Activated naive CD4-positive, alpha-beta T cell treated with anti-CD3 and anti-CD28 coated beads, Interleukin-2, amount 50 U/mL, for 24 hours (primary cell): ENCODE measurements around the gene PRKG1.

Source experiments
- H3K27ac Mint-ChIP-seq: one replicate; pipeline ENCODE4 v1.8.0; 2021; ENCODE audit warnings: mild to moderate bottlenecking, mixed read lengths
- H3K27me3 Mint-ChIP-seq: one replicate; pipeline ENCODE4 v1.8.0; 2021; ENCODE audit warnings: mixed read lengths
- H3K36me3 Mint-ChIP-seq: one replicate; pipeline ENCODE4 v1.8.0; 2021; ENCODE audit warnings: mixed read lengths
- H3K4me1 Mint-ChIP-seq: one replicate; pipeline ENCODE4 v1.8.0; 2021; ENCODE audit warnings: mixed read lengths
- H3K4me3 Mint-ChIP-seq: one replicate; pipeline ENCODE4 v1.8.0; 2021; ENCODE audit warnings: mild to moderate bottlenecking, mixed read lengths
- H3K9me3 Mint-ChIP-seq: one replicate; pipeline ENCODE4 v1.8.0; 2021; ENCODE audit warnings: mixed read lengths

PRKG1 gene

GRCh38 chr10:51087114-51087513 is 12.8 kb downstream of the PRKG1 start:
- no peaks in the 10 kb centered on the region for H3K36me3 Mint-ChIP-seq
- H3K4me1 Mint-ChIP-seq: no peaks in the 10 kb centered on the region
- H3K27me3 Mint-ChIP-seq: no peaks in the 10 kb centered on the region
- H3K4me3 Mint-ChIP-seq: no peak overlapping the region
- H3K9me3 Mint-ChIP-seq: no peaks in the 10 kb centered on the region
- H3K27ac Mint-ChIP-seq: no peak overlapping the region

GRCh38 chr10:51090190-51090589 is 15.9 kb downstream of the PRKG1 start:
- Mint-ChIP-seq H3K27me3 (no peaks in the 10 kb centered on the region), H3K4me1 (no peaks in the 10 kb centered on the region), H3K36me3 (no peaks in the 10 kb centered on the region), H3K9me3 (no peaks in the 10 kb centered on the region), H3K27ac (no peak overlapping the region), H3K4me3 (no peak overlapping the region)

GRCh38 chr10:51092402-51092801 is 18.1 kb downstream of the PRKG1 start:
- H3K9me3 Mint-ChIP-seq: no peaks in the 10 kb centered on the region
- H3K27ac Mint-ChIP-seq: no peak overlapping the region
- H3K4me1 Mint-ChIP-seq: no peaks in the 10 kb centered on the region
- H3K4me3 Mint-ChIP-seq: no peak overlapping the region
- H3K27me3 Mint-ChIP-seq: no peaks in the 10 kb centered on the region
- H3K36me3 Mint-ChIP-seq: no peaks in the 10 kb centered on the region

GRCh38 chr10:51095444-51095843 is 21.2 kb downstream of the PRKG1 start:
- H3K4me1 Mint-ChIP-seq: no peaks in the 10 kb centered on the region
- no peaks in the 10 kb centered on the region for H3K27me3 Mint-ChIP-seq
- no peak overlapping the region for H3K27ac Mint-ChIP-seq
- H3K36me3 Mint-ChIP-seq: no peaks in the 10 kb centered on the region
- H3K4me3 Mint-ChIP-seq: no peak overlapping the region
- no peaks in the 10 kb centered on the region for H3K9me3 Mint-ChIP-seq

- no peaks in the 10 kb centered on the region for H3K27me3 Mint-ChIP-seq
- H3K27ac Mint-ChIP-seq: no peak overlapping the region
- no peaks in the 10 kb centered on the region for H3K4me1 Mint-ChIP-seq
- no peak overlapping the region for H3K4me3 Mint-ChIP-seq
- no peaks in the 10 kb centered on the region for H3K36me3 Mint-ChIP-seq
- no peaks in the 10 kb centered on the region for H3K9me3 Mint-ChIP-seq
These were observed 23.3 kb downstream of the PRKG1 start for GRCh38 chr10:51097546-51097945.

- no peak overlapping the region for H3K4me3 Mint-ChIP-seq
- H3K9me3 Mint-ChIP-seq: no peaks in the 10 kb centered on the region
- H3K27me3 Mint-ChIP-seq: no peaks in the 10 kb centered on the region
These were observed 25.9 kb downstream of the PRKG1 start for GRCh38 chr10:51100221-51100620.

GRCh38 chr10:51103554-51104217 is 29.4 kb downstream of the PRKG1 start:
- Mint-ChIP-seq H3K4me1 (no peaks in the 10 kb centered on the region), H3K9me3 (no peaks in the 10 kb centered on the region), H3K27me3 (no peaks in the 10 kb centered on the region), H3K27ac (no peak overlapping the region), H3K4me3 (no peak overlapping the region), H3K36me3 (no peaks in the 10 kb centered on the region)

More at GRCh38 chr10:51100221-51100620, 25.9 kb downstream of the PRKG1 start:
- Mint-ChIP-seq H3K4me1 (no peaks in the 10 kb centered on the region), H3K36me3 (no peaks in the 10 kb centered on the region), H3K27ac (no peak overlapping the region)

- Mint-ChIP-seq H3K27ac (no peak overlapping the region), H3K36me3 (no peaks in the 10 kb centered on the region), H3K4me1 (no peaks in the 10 kb centered on the region), H3K27me3 (no peaks in the 10 kb centered on the region), H3K4me3 (no peak overlapping the region), H3K9me3 (no peaks in the 10 kb centered on the region)
These were observed 32.1 kb downstream of the PRKG1 start for GRCh38 chr10:51106311-51106945.

- H3K9me3 Mint-ChIP-seq: no peaks in the 10 kb centered on the region
- H3K27ac Mint-ChIP-seq: no peak overlapping the region
- no peak overlapping the region for H3K4me3 Mint-ChIP-seq
- no peaks in the 10 kb centered on the region for H3K36me3 Mint-ChIP-seq
- no peaks in the 10 kb centered on the region for H3K27me3 Mint-ChIP-seq
- H3K4me1 Mint-ChIP-seq: no peaks in the 10 kb centered on the region
These were observed 34.1 kb downstream of the PRKG1 start for GRCh38 chr10:51108406-51108805.

- H3K4me3 Mint-ChIP-seq: no peak overlapping the region
- H3K27me3 Mint-ChIP-seq: no peaks in the 10 kb centered on the region
- H3K9me3 Mint-ChIP-seq: no peaks in the 10 kb centered on the region
- H3K27ac Mint-ChIP-seq: no peak overlapping the region
- no peaks in the 10 kb centered on the region for H3K36me3 Mint-ChIP-seq
- H3K4me1 Mint-ChIP-seq: no peaks in the 10 kb centered on the region
These were observed 35.7 kb downstream of the PRKG1 start for GRCh38 chr10:51109801-51110533.

GRCh38 chr10:51112013-51112412 is 37.7 kb downstream of the PRKG1 start:
- no peaks in the 10 kb centered on the region for H3K9me3 Mint-ChIP-seq
- no peaks in the 10 kb centered on the region for H3K27me3 Mint-ChIP-seq
- no peak overlapping the region for H3K27ac Mint-ChIP-seq
- H3K4me1 Mint-ChIP-seq: no peaks in the 10 kb centered on the region
- no peaks in the 10 kb centered on the region for H3K36me3 Mint-ChIP-seq
- H3K4me3 Mint-ChIP-seq: no peak overlapping the region

GRCh38 chr10:51113007-51113406 is 38.7 kb downstream of the PRKG1 start:
- no peak overlapping the region for H3K4me3 Mint-ChIP-seq
- no peaks in the 10 kb centered on the region for H3K9me3 Mint-ChIP-seq
- no peak overlapping the region for H3K27ac Mint-ChIP-seq
- H3K36me3 Mint-ChIP-seq: no peaks in the 10 kb centered on the region
- H3K4me1 Mint-ChIP-seq: no peaks in the 10 kb centered on the region
- no peaks in the 10 kb centered on the region for H3K27me3 Mint-ChIP-seq

- Mint-ChIP-seq H3K27ac (no peak overlapping the region), H3K36me3 (no peaks in the 10 kb centered on the region), H3K27me3 (no peaks in the 10 kb centered on the region), H3K4me3 (no peak overlapping the region), H3K4me1 (no peaks in the 10 kb centered on the region), H3K9me3 (no peaks in the 10 kb centered on the region)
These were observed 42.9 kb downstream of the PRKG1 start for GRCh38 chr10:51117053-51117660.

GRCh38 chr10:51117794-51118193 is 43.5 kb downstream of the PRKG1 start:
- no peak overlapping the region for H3K4me3 Mint-ChIP-seq
- H3K36me3 Mint-ChIP-seq: no peaks in the 10 kb centered on the region
- H3K27me3 Mint-ChIP-seq: no peaks in the 10 kb centered on the region
- no peaks in the 10 kb centered on the region for H3K4me1 Mint-ChIP-seq
- no peaks in the 10 kb centered on the region for H3K9me3 Mint-ChIP-seq
- no peak overlapping the region for H3K27ac Mint-ChIP-seq

- Mint-ChIP-seq H3K27me3 (no peaks in the 10 kb centered on the region), H3K9me3 (no peaks in the 10 kb centered on the region), H3K4me3 (no peak overlapping the region), H3K4me1 (no peaks in the 10 kb centered on the region), H3K27ac (no peak overlapping the region), H3K36me3 (no peaks in the 10 kb centered on the region)
These were observed 45.2 kb downstream of the PRKG1 start for GRCh38 chr10:51119441-51119840.

GRCh38 chr10:51121861-51122260 is 47.6 kb downstream of the PRKG1 start:
- Mint-ChIP-seq H3K36me3 (no peaks in the 10 kb centered on the region), H3K4me1 (no peaks in the 10 kb centered on the region), H3K4me3 (no peak overlapping the region), H3K27ac (no peak overlapping the region), H3K9me3 (no peaks in the 10 kb centered on the region), H3K27me3 (no peaks in the 10 kb centered on the region)
